ENCODE measurements around the gene SCGN.

- TF ChIP-seq, protein P1, sequence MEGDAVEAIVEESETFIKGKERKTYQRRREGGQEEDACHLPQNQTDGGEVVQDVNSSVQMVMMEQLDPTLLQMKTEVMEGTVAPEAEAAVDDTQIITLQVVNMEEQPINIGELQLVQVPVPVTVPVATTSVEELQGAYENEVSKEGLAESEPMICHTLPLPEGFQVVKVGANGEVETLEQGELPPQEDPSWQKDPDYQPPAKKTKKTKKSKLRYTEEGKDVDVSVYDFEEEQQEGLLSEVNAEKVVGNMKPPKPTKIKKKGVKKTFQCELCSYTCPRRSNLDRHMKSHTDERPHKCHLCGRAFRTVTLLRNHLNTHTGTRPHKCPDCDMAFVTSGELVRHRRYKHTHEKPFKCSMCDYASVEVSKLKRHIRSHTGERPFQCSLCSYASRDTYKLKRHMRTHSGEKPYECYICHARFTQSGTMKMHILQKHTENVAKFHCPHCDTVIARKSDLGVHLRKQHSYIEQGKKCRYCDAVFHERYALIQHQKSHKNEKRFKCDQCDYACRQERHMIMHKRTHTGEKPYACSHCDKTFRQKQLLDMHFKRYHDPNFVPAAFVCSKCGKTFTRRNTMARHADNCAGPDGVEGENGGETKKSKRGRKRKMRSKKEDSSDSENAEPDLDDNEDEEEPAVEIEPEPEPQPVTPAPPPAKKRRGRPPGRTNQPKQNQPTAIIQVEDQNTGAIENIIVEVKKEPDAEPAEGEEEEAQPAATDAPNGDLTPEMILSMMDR (IDR thresholded peaks at IDR 0.05 in 8 of 11, conservative IDR thresholded peaks at IDR 0.05 in 3 of 11) = no peak
- no peak for TF ChIP-seq POLR2AphosphoS5 (IDR thresholded peaks at IDR 0.05)
These were observed 10.6 kb upstream of the SCGN start for GRCh38 chr6:25641377-25641776.
